Adrenal gland (tissue), 5 donors: Measurements from ENCODE around the gene CERK.

ENCODE experiments used
- POLR2A ChIP-seq, 2 donors: fragments of 450-650 bp; IDR thresholded peaks; one replicate each; pipeline ENCODE4 v1.6.1; 2017; ENCODE audit warnings: antibody characterized with exemption in 2 of 2, mild to moderate bottlenecking in 2 of 2, moderate library complexity in 1 of 2
- TF ChIP-seq, protein P1 (sequence below), 6 experiments: fragments of 450-650 bp in 4 of 6; fragments of 200-600 bp in 2 of 6; sonication (generic) in 1 of 6; IDR thresholded peaks; 1 replicate in 5 of 6; 2 replicates in 1 of 6; pipeline versions ENCODE4 v1.5.1 to v1.8.0; 2016 to 2021; ENCODE audit warnings: antibody characterized with exemption in 6 of 6, mild to moderate bottlenecking in 2 of 6, moderate library complexity in 1 of 6
- donor health status: DM: no; HTN: no; CAD: no.

DNA sequence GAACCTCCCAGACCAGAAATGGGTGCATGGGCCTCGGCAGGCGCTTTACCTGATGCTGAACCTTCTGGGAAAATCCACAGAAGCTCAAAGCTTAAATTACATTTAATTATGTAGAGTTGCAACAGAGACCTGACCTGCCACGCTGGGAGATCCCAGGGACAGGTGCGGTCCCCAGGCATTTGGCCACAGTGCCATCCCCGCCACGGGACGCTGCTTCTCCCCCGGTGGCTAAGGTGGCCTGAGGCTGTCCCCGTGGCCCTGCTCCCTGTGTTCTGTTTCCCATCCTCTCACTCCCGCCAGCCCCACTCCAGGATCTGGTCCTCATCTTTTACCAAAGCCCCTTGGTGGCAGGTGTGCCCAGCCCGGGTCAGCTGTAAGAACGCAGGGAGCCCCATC lies 78.3 kb downstream of the CERK start:
- no peak for TF ChIP-seq POLR2A (IDR thresholded peaks at IDR 0.05)
- TF ChIP-seq, protein P1, sequence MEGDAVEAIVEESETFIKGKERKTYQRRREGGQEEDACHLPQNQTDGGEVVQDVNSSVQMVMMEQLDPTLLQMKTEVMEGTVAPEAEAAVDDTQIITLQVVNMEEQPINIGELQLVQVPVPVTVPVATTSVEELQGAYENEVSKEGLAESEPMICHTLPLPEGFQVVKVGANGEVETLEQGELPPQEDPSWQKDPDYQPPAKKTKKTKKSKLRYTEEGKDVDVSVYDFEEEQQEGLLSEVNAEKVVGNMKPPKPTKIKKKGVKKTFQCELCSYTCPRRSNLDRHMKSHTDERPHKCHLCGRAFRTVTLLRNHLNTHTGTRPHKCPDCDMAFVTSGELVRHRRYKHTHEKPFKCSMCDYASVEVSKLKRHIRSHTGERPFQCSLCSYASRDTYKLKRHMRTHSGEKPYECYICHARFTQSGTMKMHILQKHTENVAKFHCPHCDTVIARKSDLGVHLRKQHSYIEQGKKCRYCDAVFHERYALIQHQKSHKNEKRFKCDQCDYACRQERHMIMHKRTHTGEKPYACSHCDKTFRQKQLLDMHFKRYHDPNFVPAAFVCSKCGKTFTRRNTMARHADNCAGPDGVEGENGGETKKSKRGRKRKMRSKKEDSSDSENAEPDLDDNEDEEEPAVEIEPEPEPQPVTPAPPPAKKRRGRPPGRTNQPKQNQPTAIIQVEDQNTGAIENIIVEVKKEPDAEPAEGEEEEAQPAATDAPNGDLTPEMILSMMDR (IDR thresholded peaks at IDR 0.05) = no peak
